Stimulated activated CD8-positive, alpha-beta memory T cell treated with anti-CD3 and anti-CD28 coated beads, Interleukin-4, amount 100 ng/mL, for 4 hours (primary cell): ENCODE results near the gene FLYWCH1.

ENCODE experiments used
- DNase-seq, 2 donors: peaks; one replicate each; pipeline ENCODE4 v3.0.0-alpha.2; 2020; ENCODE audit warnings: low read depth in 2 of 2, low spot score in 1 of 2

The FLYWCH1 gene

DNA sequence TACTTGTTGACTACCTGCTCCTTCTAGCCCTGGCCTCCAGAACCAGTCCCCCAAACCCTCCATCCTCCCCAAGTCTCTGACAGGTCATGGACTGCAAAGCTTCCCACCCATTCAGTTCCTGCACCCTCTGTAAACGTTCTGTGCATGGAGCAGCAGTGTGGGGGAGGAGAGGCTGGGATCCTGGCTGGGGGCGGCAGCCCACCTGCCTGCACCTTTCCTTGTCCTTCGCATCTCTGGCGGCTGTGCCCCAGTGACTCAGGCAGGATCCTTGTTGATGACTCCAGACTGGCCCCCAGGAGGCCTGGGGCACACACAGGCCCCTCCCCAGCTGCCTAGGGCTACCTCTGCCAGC is 70.1 kb downstream of the FLYWCH1 start:
- no peak for DNase-seq

DNA sequence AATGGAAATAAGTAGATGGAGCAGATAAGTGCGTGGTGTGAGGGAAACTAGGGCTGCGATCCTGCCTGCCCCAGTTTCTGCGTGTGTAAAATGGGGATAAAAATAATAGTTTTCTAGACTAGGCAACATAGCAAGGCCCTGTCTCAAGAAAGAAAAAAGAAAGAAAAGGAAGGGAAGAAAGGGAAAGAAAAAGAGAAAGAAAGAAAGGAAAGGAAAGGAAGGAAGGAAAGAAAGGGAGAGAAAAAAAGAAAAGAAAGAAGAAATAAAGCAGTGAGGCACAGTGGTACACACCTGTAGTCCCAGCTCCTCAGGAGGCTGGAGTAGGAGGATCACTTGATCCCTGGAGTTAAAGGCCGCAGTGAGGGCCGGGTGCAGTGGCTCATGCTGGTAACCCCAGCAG is 70.7 kb downstream of the FLYWCH1 start:
- DNase-seq = no peak

- DNase-seq = peak in 1 of 2 donors; percentile 35
These were observed 72.0 kb downstream of the FLYWCH1 start for GRCh38 chr16:2983706-2984136.

GRCh38 chr16:2985462-2985861 is 73.7 kb downstream of the FLYWCH1 start:
- DNase-seq = no peak

- DNase-seq = no peak
These were observed 74.2 kb downstream of the FLYWCH1 start for GRCh38 chr16:2985893-2986355.

GRCh38 chr16:2986623-2987188 is 75.0 kb downstream of the FLYWCH1 start:
- DNase-seq = no peak

DNA sequence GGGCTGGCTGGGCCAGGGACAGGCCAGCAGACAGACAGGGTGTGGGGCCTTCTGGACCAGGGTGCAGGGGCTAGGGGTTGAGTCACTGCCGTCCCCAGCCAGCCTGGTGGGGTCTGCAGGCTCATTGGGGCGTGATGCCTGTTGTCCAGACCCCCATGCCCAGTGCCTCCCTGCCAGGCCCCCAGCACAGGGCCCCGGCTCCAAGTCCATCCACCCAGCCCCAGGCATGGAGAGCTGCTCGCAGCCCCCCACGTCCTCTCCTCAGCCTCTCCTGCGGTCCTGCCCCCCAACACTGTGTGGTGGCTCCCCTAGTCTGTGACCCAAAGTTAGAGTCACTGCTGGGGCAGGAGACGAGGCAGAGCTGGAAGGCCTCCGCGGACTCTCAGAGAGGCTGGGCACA is 75.6 kb downstream of the FLYWCH1 start:
- no peak for DNase-seq

DNA sequence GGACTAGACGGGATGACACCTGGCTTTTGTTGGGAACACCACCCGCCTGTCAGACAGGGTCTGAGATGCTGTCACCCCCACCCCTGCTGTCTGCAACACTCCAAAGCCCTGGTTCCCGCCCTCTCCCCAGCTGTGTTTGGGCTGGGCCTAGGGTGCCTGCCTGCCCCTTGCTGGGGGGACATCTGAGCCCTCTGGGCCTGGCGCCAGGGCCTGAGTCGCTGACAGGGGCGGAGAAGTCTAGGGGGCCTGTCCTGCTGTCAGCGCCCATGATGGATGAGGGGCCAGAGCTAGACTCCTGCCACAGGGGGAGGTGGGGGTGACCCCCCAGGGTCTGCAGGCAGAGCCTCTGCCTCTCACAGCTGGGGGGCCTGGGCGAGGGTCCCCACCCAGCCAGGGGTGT is 76.1 kb downstream of the FLYWCH1 start:
- no peak for DNase-seq

DNA sequence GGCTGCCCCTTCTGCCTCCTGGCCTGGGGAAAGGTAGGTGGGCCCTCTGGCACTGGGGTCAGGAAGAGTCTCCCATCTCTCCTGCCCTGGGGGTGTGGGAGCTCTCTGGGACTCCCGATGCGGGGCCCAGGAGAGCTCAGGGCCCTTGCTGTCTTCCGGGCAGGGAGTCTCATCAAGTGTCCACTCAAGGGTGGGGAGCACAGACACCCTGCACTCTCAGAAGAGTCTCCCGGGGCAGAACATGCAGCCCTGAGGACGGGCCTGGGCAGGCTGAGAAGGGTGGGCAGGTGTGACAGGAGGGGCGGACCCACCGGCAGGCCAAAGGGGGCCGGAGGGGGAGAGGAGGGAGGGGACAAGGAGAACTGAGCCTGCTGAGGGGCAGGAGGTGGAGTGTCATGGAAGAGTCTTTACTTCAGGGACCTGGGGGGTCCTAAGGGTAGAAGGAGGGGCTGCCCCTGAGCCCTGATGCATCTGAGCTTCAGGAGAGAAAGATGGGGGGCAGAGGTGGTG is 76.9 kb downstream of the FLYWCH1 start:
- no peak for DNase-seq

DNA sequence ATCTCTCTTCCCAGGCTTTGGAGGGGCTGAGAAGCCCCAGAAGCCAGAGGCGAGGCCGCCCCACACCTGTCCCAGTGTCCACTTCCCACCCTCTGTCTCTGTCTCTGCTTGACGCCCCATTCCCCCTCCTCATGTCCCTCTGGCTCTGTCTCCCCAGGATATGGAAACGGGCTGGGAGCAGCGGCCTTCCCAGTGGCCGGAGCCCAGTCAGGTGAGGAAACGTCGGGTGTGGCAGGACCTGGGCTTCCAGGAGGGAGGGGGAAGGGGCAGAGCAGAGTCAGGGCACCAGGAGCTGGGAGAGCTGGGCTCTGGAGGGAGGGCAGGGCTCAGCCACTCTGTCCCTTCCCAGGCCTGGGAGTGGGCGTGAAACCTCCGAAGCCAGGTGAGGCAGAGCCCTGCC is 79.2 kb downstream of the FLYWCH1 start:
- DNase-seq = no peak

- no peak for DNase-seq
These were observed 80.0 kb downstream of the FLYWCH1 start for GRCh38 chr16:2991566-2992261.

DNA sequence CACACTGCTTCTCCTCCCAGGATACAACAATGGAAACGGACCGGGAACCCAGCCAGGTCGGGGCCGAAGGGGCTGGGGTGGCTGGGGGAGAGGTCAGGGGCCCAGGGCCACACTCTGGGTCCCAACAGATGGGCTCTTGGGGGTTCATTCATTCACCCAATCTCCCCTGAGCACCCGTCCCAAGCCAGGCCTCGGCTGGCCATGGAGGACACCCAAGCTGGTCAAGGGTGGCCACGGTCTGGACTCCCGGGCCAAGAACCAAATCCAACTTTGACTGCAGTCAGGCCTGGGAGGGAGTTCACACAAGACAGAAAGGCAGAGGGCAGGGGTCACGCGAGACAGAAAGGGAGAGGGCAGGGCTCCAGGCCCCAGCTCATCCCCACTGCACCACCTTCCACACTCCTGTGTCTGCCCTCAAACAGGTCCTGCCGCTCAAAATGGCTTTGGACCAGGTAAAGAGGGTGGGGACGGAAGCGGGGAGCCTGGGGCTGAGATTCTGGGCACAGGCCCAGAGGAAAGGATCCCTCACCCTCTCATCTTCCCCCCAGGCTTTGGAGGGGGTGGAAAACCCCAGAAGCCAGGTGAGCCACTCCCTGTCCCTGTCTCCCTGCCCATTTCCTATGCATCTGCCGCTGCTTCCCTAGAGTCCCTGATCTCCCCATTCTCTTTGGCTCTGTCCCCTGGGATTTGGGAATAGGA is 80.8 kb downstream of the FLYWCH1 start:
- DNase-seq = no peak

DNA sequence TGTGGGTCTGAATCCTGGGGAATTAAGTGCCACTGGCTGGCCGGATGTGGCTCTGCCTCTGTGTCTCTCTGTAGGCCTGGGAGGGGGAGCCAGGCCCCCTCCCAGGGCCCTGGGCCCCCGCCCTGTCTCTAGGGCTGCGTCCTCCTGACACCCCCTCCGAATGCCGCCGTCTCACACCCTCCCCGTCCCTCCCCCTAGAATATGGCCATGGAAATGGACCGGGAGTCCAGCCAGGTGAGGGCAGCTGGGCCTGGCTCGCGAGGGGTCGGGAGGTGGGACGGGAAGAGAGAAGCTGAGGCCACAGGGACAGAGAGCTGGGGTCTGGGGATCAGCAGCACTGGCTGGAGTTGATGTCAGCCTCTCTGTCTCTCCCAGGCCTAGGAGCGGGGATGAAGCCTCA is 84.6 kb downstream of the FLYWCH1 start:
- DNase-seq = no peak

DNA sequence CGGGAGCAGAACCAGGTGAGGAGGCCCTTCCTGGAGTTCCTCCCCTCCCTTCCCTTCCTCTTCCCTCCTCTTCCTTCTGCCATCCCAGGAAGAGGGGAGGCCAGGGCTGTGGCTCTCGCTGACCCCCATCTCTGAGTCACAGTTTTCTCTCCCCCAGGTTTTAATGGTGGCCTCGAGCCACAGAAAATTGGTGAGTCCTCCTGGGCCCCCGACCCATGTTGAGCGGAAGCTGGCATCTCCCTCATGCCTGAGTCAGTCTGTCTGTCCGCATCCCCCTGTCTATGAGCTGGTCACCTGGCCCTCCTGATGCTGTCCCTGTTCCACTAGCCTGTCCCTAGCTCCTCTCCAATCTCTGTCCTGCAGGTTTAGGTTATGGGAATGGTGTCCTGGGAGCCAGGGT is 88.2 kb downstream of the FLYWCH1 start:
- no peak for DNase-seq

- DNase-seq = no peak
These were observed 88.8 kb downstream of the FLYWCH1 start for GRCh38 chr16:3000540-3000939.
